Measurements from ENCODE around the gene CD163. TPM values are rescaled to one million over a fixed set of nuclear protein-coding genes. Genes with fewer than 3 reads are reported as not detected.

Gene CD163
- total and polyA plus RNA-seq, 2 donors (not counting 1 experiment from before 2014, with no cell fraction given): 0.03 TPM; not detected in 1

DNA sequence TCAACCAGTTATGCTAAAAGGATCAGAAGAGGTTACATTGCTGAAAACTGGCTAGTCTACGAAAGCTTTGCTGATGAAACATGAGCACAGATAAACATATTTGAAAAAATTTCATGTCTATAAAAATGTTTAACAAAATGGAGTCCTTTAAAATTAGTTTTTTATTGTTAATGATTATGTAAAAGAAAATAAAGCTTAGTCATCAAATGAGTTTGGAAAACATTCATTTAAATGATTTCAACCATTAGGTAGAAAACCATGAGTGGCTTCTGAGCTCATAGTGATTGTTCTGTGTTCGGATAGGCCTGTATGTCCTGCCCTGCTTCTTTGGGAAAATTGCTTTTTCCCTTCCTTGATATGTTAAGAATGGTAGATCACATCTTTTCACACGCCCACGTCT is 59.0 kb downstream of the CD163 start:
- no peaks in the 10 kb centered on the region for H3K9me3 ChIP-seq (ENCODE audit: control insufficient read depth, insufficient read depth, low read depth, low read length)
- no peaks in the 10 kb centered on the region for H3K27me3 ChIP-seq (ENCODE audit: control insufficient read depth, insufficient read depth, low read length)
- TF ChIP-seq, protein P1, sequence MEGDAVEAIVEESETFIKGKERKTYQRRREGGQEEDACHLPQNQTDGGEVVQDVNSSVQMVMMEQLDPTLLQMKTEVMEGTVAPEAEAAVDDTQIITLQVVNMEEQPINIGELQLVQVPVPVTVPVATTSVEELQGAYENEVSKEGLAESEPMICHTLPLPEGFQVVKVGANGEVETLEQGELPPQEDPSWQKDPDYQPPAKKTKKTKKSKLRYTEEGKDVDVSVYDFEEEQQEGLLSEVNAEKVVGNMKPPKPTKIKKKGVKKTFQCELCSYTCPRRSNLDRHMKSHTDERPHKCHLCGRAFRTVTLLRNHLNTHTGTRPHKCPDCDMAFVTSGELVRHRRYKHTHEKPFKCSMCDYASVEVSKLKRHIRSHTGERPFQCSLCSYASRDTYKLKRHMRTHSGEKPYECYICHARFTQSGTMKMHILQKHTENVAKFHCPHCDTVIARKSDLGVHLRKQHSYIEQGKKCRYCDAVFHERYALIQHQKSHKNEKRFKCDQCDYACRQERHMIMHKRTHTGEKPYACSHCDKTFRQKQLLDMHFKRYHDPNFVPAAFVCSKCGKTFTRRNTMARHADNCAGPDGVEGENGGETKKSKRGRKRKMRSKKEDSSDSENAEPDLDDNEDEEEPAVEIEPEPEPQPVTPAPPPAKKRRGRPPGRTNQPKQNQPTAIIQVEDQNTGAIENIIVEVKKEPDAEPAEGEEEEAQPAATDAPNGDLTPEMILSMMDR (conservative IDR thresholded peaks at IDR 0.05 in 1 of 2, IDR thresholded peaks at IDR 0.05 in 1 of 2; ENCODE audit: low read depth in 1 of 2, low read length in 2 of 2): no peak
- no peak for TF ChIP-seq EZH2 (IDR thresholded peaks at IDR 0.05; ENCODE audit: low read length, missing control alignments)
- no peaks in the 10 kb centered on the region for H3K36me3 ChIP-seq (ENCODE audit: control insufficient read depth, insufficient read depth, low read length)
- H3K4me3 ChIP-seq (replicated peaks in 1 of 4; ENCODE audit: control extremely low read depth in 1 of 4, insufficient read depth in 1 of 4, low read depth in 3 of 4, low read length in 4 of 4): no peak overlapping the region
- no peak overlapping the region for H3K4me2 ChIP-seq (ENCODE audit: extremely low read depth, insufficient read depth, low read length)
- DNase-seq (ENCODE audit: low read depth in 2 of 2): no peak
- no peak overlapping the region for H2AFZ ChIP-seq (ENCODE audit: low read length)
- H3K79me2 ChIP-seq (ENCODE audit: control insufficient read depth, insufficient read depth, low read length): no peaks in the 10 kb centered on the region
- no peak overlapping the region for H3K9ac ChIP-seq (ENCODE audit: insufficient read depth, low read length)
- H3K27ac ChIP-seq (ENCODE audit: insufficient read depth, low read length): no peak overlapping the region
- no peaks in the 10 kb centered on the region for H3K4me1 ChIP-seq (ENCODE audit: control insufficient read depth, extremely low read depth, insufficient read depth, low read length)
- H4K20me1 ChIP-seq (ENCODE audit: control insufficient read depth, extremely low read depth, insufficient read depth, low read length): no peaks in the 10 kb centered on the region

DNA sequence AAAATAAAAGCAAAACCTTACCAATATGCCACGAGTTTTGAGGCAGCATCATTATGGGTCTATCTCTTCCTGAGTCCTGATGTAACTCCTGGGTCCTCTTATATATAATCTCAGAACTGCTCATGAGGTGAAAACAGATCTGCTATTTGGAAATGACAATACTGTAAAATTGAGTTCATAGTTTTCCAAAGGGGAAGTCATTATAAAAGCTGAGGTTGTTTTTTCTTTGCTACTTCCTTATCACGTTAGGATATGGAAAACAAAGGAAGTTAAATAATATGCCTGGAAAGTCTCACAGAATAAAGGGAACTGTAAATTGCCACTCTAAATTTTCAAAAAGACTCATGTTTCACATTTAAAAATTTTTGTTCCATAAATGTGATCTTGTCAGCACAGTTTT is 59.5 kb downstream of the CD163 start, which contains the start of gene CD163L1:
CD163L1 (minus strand) TSS at position 78 of the 400 bp plus-strand sequence; CDS start at position 52, 26 bp downstream.
- no peak within 1 kb of the TSS for H3K27ac ChIP-seq (ENCODE audit: insufficient read depth, low read length)
- TF ChIP-seq, protein P1 (conservative IDR thresholded peaks at IDR 0.05 in 1 of 2, IDR thresholded peaks at IDR 0.05 in 1 of 2; ENCODE audit: low read depth in 1 of 2, low read length in 2 of 2): no peak
- no peak for TF ChIP-seq EZH2 (IDR thresholded peaks at IDR 0.05; ENCODE audit: low read length, missing control alignments)
- no peaks in the 10 kb centered on the region for H3K27me3 ChIP-seq (ENCODE audit: control insufficient read depth, insufficient read depth, low read length)
- H3K9ac ChIP-seq (ENCODE audit: insufficient read depth, low read length): no peak within 1 kb of the TSS
- H3K4me3 ChIP-seq (replicated peaks in 1 of 4; ENCODE audit: control extremely low read depth in 1 of 4, insufficient read depth in 1 of 4, low read depth in 3 of 4, low read length in 4 of 4): no peak within 1 kb of the TSS
- no peaks in the 10 kb centered on the region for H3K4me1 ChIP-seq (ENCODE audit: control insufficient read depth, extremely low read depth, insufficient read depth, low read length)
- H3K79me2 ChIP-seq (ENCODE audit: control insufficient read depth, insufficient read depth, low read length): no peaks in the 10 kb centered on the region
- H4K20me1 ChIP-seq (ENCODE audit: control insufficient read depth, extremely low read depth, insufficient read depth, low read length): no peaks in the 10 kb centered on the region
- no peaks in the 10 kb centered on the region for H3K9me3 ChIP-seq (ENCODE audit: control insufficient read depth, insufficient read depth, low read depth, low read length)
- H3K36me3 ChIP-seq (ENCODE audit: control insufficient read depth, insufficient read depth, low read length): no peaks in the 10 kb centered on the region
- no peak for DNase-seq (ENCODE audit: low read depth in 2 of 2)
- no peak within 1 kb of the TSS for H2AFZ ChIP-seq (ENCODE audit: low read length)
- H3K4me2 ChIP-seq (ENCODE audit: extremely low read depth, insufficient read depth, low read length): no peak within 1 kb of the TSS

- no peaks in the 10 kb centered on the region for H3K79me2 ChIP-seq (ENCODE audit: control insufficient read depth, insufficient read depth, low read length)
- no peak overlapping the region for H2AFZ ChIP-seq (ENCODE audit: low read length)
- no peaks in the 10 kb centered on the region for H3K36me3 ChIP-seq (ENCODE audit: control insufficient read depth, insufficient read depth, low read length)
- no peak overlapping the region for H3K4me2 ChIP-seq (ENCODE audit: extremely low read depth, insufficient read depth, low read length)
- no peak overlapping the region for H3K27ac ChIP-seq (ENCODE audit: insufficient read depth, low read length)
- H4K20me1 ChIP-seq (ENCODE audit: control insufficient read depth, extremely low read depth, insufficient read depth, low read length): no peaks in the 10 kb centered on the region
- no peak overlapping the region for H3K9ac ChIP-seq (ENCODE audit: insufficient read depth, low read length)
- no peaks in the 10 kb centered on the region for H3K9me3 ChIP-seq (ENCODE audit: control insufficient read depth, insufficient read depth, low read depth, low read length)
- no peak overlapping the region for H3K4me3 ChIP-seq (replicated peaks in 1 of 4; ENCODE audit: control extremely low read depth in 1 of 4, insufficient read depth in 1 of 4, low read depth in 3 of 4, low read length in 4 of 4)
- peak in 1 of 2 donors; percentile 23 for DNase-seq (ENCODE audit: low read depth in 2 of 2)
- TF ChIP-seq, protein P1 (conservative IDR thresholded peaks at IDR 0.05 in 1 of 2, IDR thresholded peaks at IDR 0.05 in 1 of 2; ENCODE audit: low read depth in 1 of 2, low read length in 2 of 2): no peak
- no peak for TF ChIP-seq EZH2 (IDR thresholded peaks at IDR 0.05; ENCODE audit: low read length, missing control alignments)
- H3K4me1 ChIP-seq (ENCODE audit: control insufficient read depth, extremely low read depth, insufficient read depth, low read length): no peaks in the 10 kb centered on the region
- no peaks in the 10 kb centered on the region for H3K27me3 ChIP-seq (ENCODE audit: control insufficient read depth, insufficient read depth, low read length)
Measured at GRCh38 chr12:7441216-7441615, 62.4 kb downstream of the CD163 start.

Measured in fibroblast of lung (primary cell).